Breast epithelium (tissue), 4 donors: ENCODE data around the gene RFX8. TPM values are rescaled to one million over a fixed set of nuclear protein-coding genes. Genes with fewer than 3 reads are reported as not detected.

Experiments
- DNase-seq, 2 donors: peaks; one replicate each; pipeline ENCODE4 v3.0.0-alpha.2; 2019; ENCODE audit warnings: low spot score in 2 of 2
- H3K27ac ChIP-seq, 2 donors: fragments of 200-600 bp; sonication (generic) in 1 of 2; one replicate each; pipeline ENCODE4 v1.5.1; 2016 to 2019; ENCODE audit warnings: mild to moderate bottlenecking in 1 of 2
- H3K27me3 ChIP-seq, 2 donors: fragments of 200-600 bp; sonication (generic) in 1 of 2; one replicate each; pipeline versions ENCODE4 v1.5.1 to v1.6.0; 2017 to 2019; ENCODE audit warnings: control low read depth in 1 of 2, mild to moderate bottlenecking in 1 of 2
- H3K36me3 ChIP-seq: fragments of 200-600 bp; one replicate; pipeline ENCODE4 v1.5.1; 2019
- H3K4me1 ChIP-seq, 2 donors: fragments of 200-600 bp; sonication (generic); one replicate each; pipeline ENCODE4 v1.5.1; 2016 to 2019; ENCODE audit warnings: control low read depth in 1 of 2
- H3K4me3 ChIP-seq, 3 donors: fragments of 200-600 bp; sonication (generic); 1 replicate in 2 of 3; 2 replicates in 1 of 3; pipeline ENCODE4 v1.5.1; 2016 to 2019; ENCODE audit warnings: mild to moderate bottlenecking in 3 of 3, moderate library complexity in 2 of 3
- H3K9me3 ChIP-seq, 2 donors: fragments of 200-600 bp; sonication (generic) in 1 of 2; one replicate each; pipeline ENCODE4 v1.5.1; 2016 to 2019; ENCODE audit warnings: control low read depth in 1 of 2
- CTCF ChIP-seq, 3 donors: fragments of 450-650 bp; IDR thresholded peaks; one replicate each; pipeline ENCODE4 v1.5.1; 2016 to 2017; ENCODE audit warnings: antibody characterized with exemption in 3 of 3, mild to moderate bottlenecking in 3 of 3, moderate library complexity in 3 of 3
- POLR2A ChIP-seq: fragments of 450-650 bp; IDR thresholded peaks from one replicate; pipeline ENCODE4 v1.6.1; 2016; ENCODE audit warnings: antibody characterized with exemption, mild to moderate bottlenecking, moderate library complexity
- POLR2AphosphoS5 ChIP-seq, 3 donors: sonication (generic); formaldehyde crosslinking; IDR thresholded peaks; one replicate each; pipeline ENCODE4 v1.6.1; 2017; ENCODE audit warnings: antibody characterized with exemption in 3 of 3
- intact Hi-C: fragments of 100-400 bp; cut with DNase I; formaldehyde crosslinking; loops from one replicate; pipeline ENCODE4 v1.15.1; 2023; ENCODE audit warnings: low total_unique reads
- total RNA-seq, 3 donors: library from RNA; depleted of rRNA; stranded (reverse); fragments of >200 nt; gene quantifications; one replicate each; pipeline ENCODE4 v1.1.0, GENCODE V29; 2016

RFX8 gene
- total RNA-seq, 3 donors from 2014 or later, result 0.96 to 3.8 (median 2.3) TPM

GRCh38 chr2:101432411-101433181 is 42.3 kb downstream of the RFX8 start:
- H3K27ac ChIP-seq, result no peak overlapping the region
- no peaks in the 10 kb centered on the region for H3K9me3 ChIP-seq
- no peak for DNase-seq
- H3K4me3 ChIP-seq, result no peak overlapping the region
- no peaks in the 10 kb centered on the region for H3K4me1 ChIP-seq
- H3K27me3 ChIP-seq, result no peaks in the 10 kb centered on the region
- H3K36me3 ChIP-seq, result no peaks in the 10 kb centered on the region
- TF ChIP-seq POLR2A (no peak), POLR2AphosphoS5 (IDR thresholded peaks at IDR 0.05) (no peak), CTCF (IDR thresholded peaks at IDR 0.05) (no peak)
- intact Hi-C loops, result no loop called here

GRCh38 chr2:101431486-101431885 is 43.4 kb downstream of the RFX8 start:
- H3K27ac ChIP-seq, result no peak overlapping the region
- H3K4me1 ChIP-seq, result no peaks in the 10 kb centered on the region
- no peaks in the 10 kb centered on the region for H3K36me3 ChIP-seq
- intact Hi-C loops, result no loop called here
- DNase-seq, result no peak
- H3K9me3 ChIP-seq, result no peaks in the 10 kb centered on the region
- TF ChIP-seq POLR2A (no peak), CTCF (IDR thresholded peaks at IDR 0.05) (no peak), POLR2AphosphoS5 (IDR thresholded peaks at IDR 0.05) (no peak)
- no peak overlapping the region for H3K4me3 ChIP-seq
- H3K27me3 ChIP-seq, result no peaks in the 10 kb centered on the region

- TF ChIP-seq CTCF (IDR thresholded peaks at IDR 0.05), result no peak
- no peak for TF ChIP-seq POLR2A
- TF ChIP-seq POLR2AphosphoS5 (IDR thresholded peaks at IDR 0.05), result no peak
- H3K27me3 ChIP-seq, result no peaks in the 10 kb centered on the region
- no peaks in the 10 kb centered on the region for H3K36me3 ChIP-seq
- no peak overlapping the region for H3K4me3 ChIP-seq
- DNase-seq, result no peak
- intact Hi-C loops, result no loop called here
- H3K9me3 ChIP-seq, result no peaks in the 10 kb centered on the region
- H3K4me1 ChIP-seq, result no peaks in the 10 kb centered on the region
- no peak overlapping the region for H3K27ac ChIP-seq
Measured at GRCh38 chr2:101430156-101430555, 44.8 kb downstream of the RFX8 start.

- H3K27me3 ChIP-seq, result no peaks in the 10 kb centered on the region
Measured at GRCh38 chr2:101429453-101429852, 45.5 kb downstream of the RFX8 start.

More at GRCh38 chr2:101429453-101429852, 45.5 kb downstream of the RFX8 start:
- H3K27ac ChIP-seq, result no peak overlapping the region
- no peak for TF ChIP-seq POLR2A
- TF ChIP-seq POLR2AphosphoS5 (IDR thresholded peaks at IDR 0.05), result no peak
- TF ChIP-seq CTCF (IDR thresholded peaks at IDR 0.05), result no peak
- no peaks in the 10 kb centered on the region for H3K4me1 ChIP-seq
- no peak for DNase-seq
- no peaks in the 10 kb centered on the region for H3K36me3 ChIP-seq
- intact Hi-C loops, result no loop called here
- no peak overlapping the region for H3K4me3 ChIP-seq
- no peaks in the 10 kb centered on the region for H3K9me3 ChIP-seq
